Measurements from ENCODE around the gene PHETA2. TPM values are rescaled to one million over a fixed set of nuclear protein-coding genes. Genes with fewer than 3 reads are reported as not detected.

PHETA2 gene
- polyA plus RNA-seq, 1 experiment: 10.6 TPM

- Histone ChIP-seq H3K4me3 (ENCODE audit: low read depth, low read length) (peak within 1 kb of the TSS; percentile 93), H3K9me3 (ENCODE audit: control insufficient read depth, insufficient read depth, low read length) (peaks cover 7% of the 10 kb centered on the region), H3K27ac (ENCODE audit: low read depth, low read length) (peak within 1 kb of the TSS; percentile 93), H3K27me3 (ENCODE audit: control insufficient read depth, insufficient read depth, low read length) (no peaks in the 10 kb centered on the region)
- TF ChIP-seq CTCF (IDR thresholded peaks at IDR 0.05; ENCODE audit: low read depth, low read length): no peak
- ChIA-PET POLR2A (interaction anchor here (0.5 to 2.3 kb wide), 7 partner anchors 8 to 649 kb away, joined by 3 to 18 read pairs (median 4); partner anchors contain the start of genes NDUFA6 and WBP2NL), CTCF (interaction anchor here (0.9 to 1.0 kb wide), 2 partner anchors 9 to 12 kb away, joined by 3 to 4 read pairs; partner anchors contain the start of gene NAGA)
- DNase-seq (ENCODE audit: low read depth, low spot score): peak; percentile 96
Observed at GRCh38 chr22:42079319-42080251, 5.5 kb downstream of the PHETA2 start, which contains the start of gene SMDT1. Gene SMDT1 (plus strand): TSS chr22:42079700. CDS start chr22:42079769, 69 bp downstream.

GRCh38 chr22:42080287-42080686, 6.2 kb downstream of the PHETA2 start:
- DNase-seq (ENCODE audit: low read depth, low spot score): no peak

GRCh38 chr22:42083119-42083518, 9.1 kb downstream of the PHETA2 start:
- no peak overlapping the region for H3K27ac ChIP-seq (ENCODE audit: low read depth, low read length)

More at GRCh38 chr22:42080287-42080686, 6.2 kb downstream of the PHETA2 start:
- H3K9me3 ChIP-seq (ENCODE audit: control insufficient read depth, insufficient read depth, low read length): peaks cover 7% of the 10 kb centered on the region
- TF ChIP-seq CTCF (IDR thresholded peaks at IDR 0.05; ENCODE audit: low read depth, low read length): no peak
- ChIA-PET POLR2A (interaction anchor here (0.5 to 2.3 kb wide), 3 partner anchors 10 to 447 kb away, joined by 3 to 18 read pairs (median 4); partner anchors contain the start of genes NDUFA6 and WBP2NL), CTCF (interaction anchor here (0.9 kb wide), 1 partner anchor 11 kb away, joined by 4 read pairs; no protein-coding TSS in a partner anchor)
- H3K4me3 ChIP-seq (ENCODE audit: low read depth, low read length): peak overlapping the region; percentile 93
- no peaks in the 10 kb centered on the region for H3K27me3 ChIP-seq (ENCODE audit: control insufficient read depth, insufficient read depth, low read length)
- H3K27ac ChIP-seq (ENCODE audit: low read depth, low read length): no peak overlapping the region

GRCh38 chr22:42084874-42085273, 10.8 kb downstream of the PHETA2 start:
- no peak for DNase-seq (ENCODE audit: low read depth, low spot score)
- Histone ChIP-seq H3K27ac (ENCODE audit: low read depth, low read length) (no peak overlapping the region), H3K9me3 (ENCODE audit: control insufficient read depth, insufficient read depth, low read length) (peaks cover 3% of the 10 kb centered on the region), H3K27me3 (ENCODE audit: control insufficient read depth, insufficient read depth, low read length) (no peaks in the 10 kb centered on the region), H3K4me3 (ENCODE audit: low read depth, low read length) (no peak overlapping the region)
- ChIA-PET CTCF (no interaction called here), POLR2A (no interaction called here)
- TF ChIP-seq CTCF (IDR thresholded peaks at IDR 0.05; ENCODE audit: low read depth, low read length): no peak

More at GRCh38 chr22:42083119-42083518, 9.1 kb downstream of the PHETA2 start:
- no peak overlapping the region for H3K4me3 ChIP-seq (ENCODE audit: low read depth, low read length)
- ChIA-PET CTCF (no interaction called here), POLR2A (interaction anchor here (0.6 kb wide), 1 partner anchor 171 kb away, joined by 11 read pairs; no protein-coding TSS in a partner anchor)
- no peak for DNase-seq (ENCODE audit: low read depth, low spot score)
- no peaks in the 10 kb centered on the region for H3K27me3 ChIP-seq (ENCODE audit: control insufficient read depth, insufficient read depth, low read length)
- no peak for TF ChIP-seq CTCF (IDR thresholded peaks at IDR 0.05; ENCODE audit: low read depth, low read length)
- no peaks in the 10 kb centered on the region for H3K9me3 ChIP-seq (ENCODE audit: control insufficient read depth, insufficient read depth, low read length)

GRCh38 chr22:42086051-42086450, 12.0 kb downstream of the PHETA2 start:
- ChIA-PET POLR2A (no interaction called here), CTCF (no interaction called here)

More at GRCh38 chr22:42086051-42086450, 12.0 kb downstream of the PHETA2 start:
- Histone ChIP-seq H3K27me3 (ENCODE audit: control insufficient read depth, insufficient read depth, low read length) (no peaks in the 10 kb centered on the region), H3K4me3 (ENCODE audit: low read depth, low read length) (no peak overlapping the region), H3K27ac (ENCODE audit: low read depth, low read length) (no peak overlapping the region), H3K9me3 (ENCODE audit: control insufficient read depth, insufficient read depth, low read length) (peaks cover 8% of the 10 kb centered on the region)
- no peak for DNase-seq (ENCODE audit: low read depth, low spot score)
- TF ChIP-seq CTCF (IDR thresholded peaks at IDR 0.05; ENCODE audit: low read depth, low read length): no peak
